DMS 273 treated with DMSO at 0.1 percent for 48 hours (cell line): ENCODE measurements around the gene KRTAP12-3.

Source experiments
- DNase-seq: peaks from one replicate; lab custom pipeline; 2025; lab: John Stamatoyannopoulos, UW

KRTAP12-3 gene

GRCh38 chr21:44702973-44703730, 45.4 kb downstream of the KRTAP12-3 start:
- no peak for DNase-seq

- DNase-seq = no peak
These were observed 46.3 kb downstream of the KRTAP12-3 start for GRCh38 chr21:44703731-44704635.

- no peak for DNase-seq
These were observed 46.9 kb downstream of the KRTAP12-3 start for GRCh38 chr21:44704636-44705001.

- DNase-seq = no peak
These were observed 48.4 kb downstream of the KRTAP12-3 start for GRCh38 chr21:44706026-44706705.

- DNase-seq = no peak
These were observed 49.2 kb downstream of the KRTAP12-3 start for GRCh38 chr21:44706706-44707581.
